ENCODE measurements around the gene SSBP3. TPM values are rescaled to one million over a fixed set of nuclear protein-coding genes. Genes with fewer than 3 reads are reported as not detected.

Gene SSBP3
- total and polyA plus RNA-seq, 9 of the 15 experiments (the other 6 are each of a cell fraction or from before 2014, with no cell fraction given): 8.7 to 108 (median 33.8) TPM

- H3K27me3 ChIP-seq (ENCODE audit: control insufficient read depth in 2 of 2, insufficient read depth in 2 of 2, low read length in 2 of 2): no peaks in the 10 kb centered on the region
- peaks cover 5% of the 10 kb centered on the region for H3K9me1 ChIP-seq (ENCODE audit: control insufficient read depth, insufficient read depth, low read length)
- peaks cover 80% of the 10 kb centered on the region for H3K79me2 ChIP-seq (ENCODE audit: control insufficient read depth, insufficient read depth, low read length)
- H3K9me3 ChIP-seq (replicated peaks; ENCODE audit: control insufficient read depth, insufficient read depth, low read depth, low read length): no peaks in the 10 kb centered on the region
- WGBS (ENCODE audit: insufficient coverage, low coverage, missing lambda C conversion rate): 73% methylated on average over 2 of the region's 2 CpGs
- FAIRE-seq (no peak), DNase-seq (ENCODE audit: extremely low read depth in 1 of 4, low spot score in 3 of 4) (no peak), ATAC-seq (no peak)
- H4K20me1 ChIP-seq (replicated peaks; ENCODE audit: control insufficient read depth, insufficient read depth, low read length): peaks cover 70% of the 10 kb centered on the region
- TF ChIP-seq NFRKB (IDR thresholded peaks at IDR 0.05; ENCODE audit: low read depth) (no peak), ZNF444 (CRISPR knock-in tag; IDR thresholded peaks at IDR 0.05) (no peak), JUND (IDR thresholded peaks at IDR 0.05; ENCODE audit: borderline replicate concordance, low read depth, low read length) (no peak), JUND (tag; IDR thresholded peaks at IDR 0.05; ENCODE audit: borderline replicate concordance, low read depth, low read length) (no peak), ZNF592 (IDR thresholded peaks at IDR 0.05) (no peak)
- no peaks in the 10 kb centered on the region for H3K36me3 ChIP-seq (ENCODE audit: control insufficient read depth, insufficient read depth, low read length)
- in situ Hi-C loops (cut with MboI): loop anchor here (25.0 kb wide), 1 partner anchor 183 kb away; no protein-coding TSS in a partner anchor
- ChIA-PET POLR2A (interaction anchor here (0.6 to 1.2 kb wide), 3 partner anchors 9 to 21 kb away, joined by 4 read pairs; no protein-coding TSS in a partner anchor), CTCF (ENCODE audit: low intra/inter-chr PET ratio) (no interaction called here)
- peak overlapping the region in 1 of 2 experiments; percentile 40; a peak in 1 of 4 replicates for H3K9ac ChIP-seq (ENCODE audit: insufficient read depth in 1 of 2, low read depth in 2 of 2, low read length in 2 of 2)
- no peak overlapping the region for H3K4me2 ChIP-seq (ENCODE audit: insufficient read depth, low read length)
- no peak overlapping the region for H2AFZ ChIP-seq (ENCODE audit: low read depth, low read length)
- H3K4me3 ChIP-seq: no peak overlapping the region
- intact Hi-C loops (cut with micrococcal nuclease): no loop called here
- BruUV-seq (replicated peaks): no TSS peak
- H3K27ac ChIP-seq (ENCODE audit: extremely low read depth, low read depth, low read length): no peak overlapping the region
- peaks cover 16 to 23% of the 10 kb centered on the region in 2 experiments; a peak in 4 of 5 replicates for H3K4me1 ChIP-seq (replicated peaks in 1 of 2; ENCODE audit: control insufficient read depth in 2 of 2, insufficient read depth in 2 of 2, low read length in 2 of 2)
Measured at GRCh38 chr1:54304518-54304917, 101.7 kb downstream of the SSBP3 start.
